GM12872 (cell line): Measurements from ENCODE around the gene C12orf42.

Source experiments
- TF ChIP-seq, protein P1 (sequence below): IDR thresholded peaks from 3 replicates; pipeline ENCODE4 v1.5.1; 2011; ENCODE audit warnings: low read depth, mild to moderate bottlenecking, low read length, moderate library complexity; ENCODE audit not compliant: insufficient read depth

The C12orf42 gene

DNA sequence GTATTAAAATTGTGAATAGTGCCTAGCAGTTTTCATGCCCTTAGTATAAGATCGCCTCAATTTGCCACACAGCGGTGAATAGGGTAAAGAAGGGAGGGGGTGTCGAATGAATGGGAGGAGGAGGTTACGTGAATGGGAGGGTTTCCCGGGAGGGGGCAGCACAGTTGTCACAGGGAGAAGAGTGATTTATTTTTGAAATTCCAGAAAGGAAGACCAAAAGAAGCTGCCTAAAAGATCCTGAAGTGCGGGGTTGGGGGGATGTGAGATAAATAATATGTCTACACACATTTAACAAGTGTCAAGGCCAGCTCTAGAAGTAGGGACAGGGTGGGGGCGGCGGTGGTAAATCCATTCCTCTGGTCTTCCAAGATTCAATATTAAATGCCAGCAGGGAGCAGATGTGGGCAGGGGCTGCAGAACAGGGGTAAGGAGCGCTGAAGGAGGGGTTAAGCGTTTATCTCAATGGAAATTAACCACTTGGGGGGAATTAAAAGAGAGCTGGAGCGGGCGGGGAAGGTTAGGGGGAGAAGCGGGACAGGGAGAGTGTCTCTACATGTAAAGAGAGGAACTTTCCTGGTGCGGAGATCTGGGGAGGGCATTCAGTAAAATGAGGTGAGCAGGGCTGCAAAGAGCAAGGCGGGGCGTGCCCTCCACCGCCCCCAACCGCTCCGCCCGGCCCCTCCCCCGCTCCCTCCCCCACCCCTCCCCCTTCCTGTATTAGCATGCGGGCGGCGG lies 867 bp downstream of the C12orf42 start:
- TF ChIP-seq, protein P1, sequence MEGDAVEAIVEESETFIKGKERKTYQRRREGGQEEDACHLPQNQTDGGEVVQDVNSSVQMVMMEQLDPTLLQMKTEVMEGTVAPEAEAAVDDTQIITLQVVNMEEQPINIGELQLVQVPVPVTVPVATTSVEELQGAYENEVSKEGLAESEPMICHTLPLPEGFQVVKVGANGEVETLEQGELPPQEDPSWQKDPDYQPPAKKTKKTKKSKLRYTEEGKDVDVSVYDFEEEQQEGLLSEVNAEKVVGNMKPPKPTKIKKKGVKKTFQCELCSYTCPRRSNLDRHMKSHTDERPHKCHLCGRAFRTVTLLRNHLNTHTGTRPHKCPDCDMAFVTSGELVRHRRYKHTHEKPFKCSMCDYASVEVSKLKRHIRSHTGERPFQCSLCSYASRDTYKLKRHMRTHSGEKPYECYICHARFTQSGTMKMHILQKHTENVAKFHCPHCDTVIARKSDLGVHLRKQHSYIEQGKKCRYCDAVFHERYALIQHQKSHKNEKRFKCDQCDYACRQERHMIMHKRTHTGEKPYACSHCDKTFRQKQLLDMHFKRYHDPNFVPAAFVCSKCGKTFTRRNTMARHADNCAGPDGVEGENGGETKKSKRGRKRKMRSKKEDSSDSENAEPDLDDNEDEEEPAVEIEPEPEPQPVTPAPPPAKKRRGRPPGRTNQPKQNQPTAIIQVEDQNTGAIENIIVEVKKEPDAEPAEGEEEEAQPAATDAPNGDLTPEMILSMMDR, result no peak

DNA sequence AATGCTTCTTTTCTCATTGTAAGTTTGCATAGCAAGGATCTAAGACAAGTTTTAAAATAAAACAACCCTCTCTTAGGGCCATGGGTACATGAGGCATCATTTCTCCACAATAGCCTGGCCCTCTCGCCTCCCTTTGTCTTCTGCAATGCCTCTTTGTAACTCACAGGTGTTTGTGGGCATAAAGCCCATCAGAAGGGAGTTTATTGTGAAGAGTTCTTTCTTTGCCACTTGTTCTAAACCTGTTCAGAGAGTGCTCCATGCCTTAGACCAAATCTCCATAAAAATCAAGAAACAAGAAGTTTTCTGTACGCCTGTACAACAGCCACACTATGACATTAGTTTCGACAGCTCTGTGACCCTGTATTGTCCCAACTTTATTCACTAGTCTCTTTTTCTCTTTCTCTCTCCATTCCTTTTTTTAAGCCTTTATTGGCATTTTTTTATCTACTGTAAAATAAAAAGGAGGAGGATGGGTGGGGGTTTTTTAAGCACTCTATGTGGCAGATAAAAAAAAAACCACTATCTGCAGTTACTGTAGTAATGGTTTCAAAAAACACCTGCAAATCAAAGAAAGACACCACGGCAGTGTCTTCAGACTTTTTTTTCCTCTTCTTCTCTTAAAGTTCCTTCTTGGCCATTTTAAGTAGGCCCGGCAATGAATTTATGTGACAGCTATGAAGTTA lies 1.6 kb downstream of the C12orf42 start:
- TF ChIP-seq, protein P1, result no peak

DNA sequence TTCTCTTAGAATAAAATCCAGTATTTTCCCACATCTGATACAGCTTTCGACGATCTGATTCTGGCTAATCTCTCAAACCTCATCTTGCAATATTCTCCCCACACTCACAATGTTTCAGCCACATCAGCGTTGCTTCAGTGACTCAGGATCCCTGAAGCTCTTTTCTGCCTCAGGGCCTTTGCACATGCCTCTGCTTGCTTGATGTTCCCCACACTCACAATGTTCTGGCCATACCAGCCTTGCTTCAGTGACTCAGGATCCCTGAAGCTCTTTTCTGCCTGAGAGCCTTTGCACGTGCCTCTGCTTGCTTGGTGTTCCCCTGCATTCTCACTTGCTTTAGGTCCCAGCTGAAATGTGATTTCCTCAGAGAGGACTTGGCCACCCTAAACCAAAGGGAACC lies 2.6 kb downstream of the C12orf42 start:
- TF ChIP-seq, protein P1, result no peak

DNA sequence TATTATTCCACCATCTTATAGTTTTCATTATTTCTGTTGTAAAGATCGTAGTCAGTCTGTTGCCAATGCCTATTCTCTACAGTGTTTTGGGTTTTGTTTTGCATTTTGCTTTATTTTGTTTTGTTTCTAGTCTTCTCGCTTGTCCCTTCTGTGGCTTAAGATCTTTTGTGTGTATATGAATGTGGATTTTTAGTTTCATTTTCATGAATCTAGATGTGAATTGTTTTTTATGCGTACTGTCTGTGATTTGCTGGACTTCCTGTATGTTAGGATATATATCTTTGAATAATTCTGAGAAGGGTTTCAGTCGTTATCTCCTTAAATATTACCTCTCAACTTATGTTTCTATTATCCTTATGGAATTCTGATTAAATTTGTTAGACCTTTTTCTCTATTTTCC lies 13.4 kb downstream of the C12orf42 start:
- TF ChIP-seq, protein P1, result no peak

DNA sequence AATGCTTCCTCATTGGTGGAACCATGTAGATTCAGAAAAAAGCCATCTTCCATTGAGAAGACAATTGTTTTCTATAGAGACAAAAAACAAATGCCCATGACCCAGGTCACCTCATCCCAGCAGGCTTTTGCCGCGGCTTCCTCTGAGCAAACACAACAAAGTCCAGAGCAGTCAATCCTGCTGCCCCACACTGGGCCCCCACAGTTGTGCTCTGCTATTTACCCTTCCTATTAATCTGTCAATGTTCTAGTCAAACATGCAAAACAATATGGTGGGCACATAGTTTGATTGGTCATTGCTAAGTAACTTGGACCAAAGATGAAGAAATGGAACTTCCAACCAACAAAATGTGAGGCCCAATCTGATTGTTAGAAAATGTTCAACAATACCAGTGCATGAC lies 20.7 kb downstream of the C12orf42 start:
- TF ChIP-seq, protein P1, result no peak

DNA sequence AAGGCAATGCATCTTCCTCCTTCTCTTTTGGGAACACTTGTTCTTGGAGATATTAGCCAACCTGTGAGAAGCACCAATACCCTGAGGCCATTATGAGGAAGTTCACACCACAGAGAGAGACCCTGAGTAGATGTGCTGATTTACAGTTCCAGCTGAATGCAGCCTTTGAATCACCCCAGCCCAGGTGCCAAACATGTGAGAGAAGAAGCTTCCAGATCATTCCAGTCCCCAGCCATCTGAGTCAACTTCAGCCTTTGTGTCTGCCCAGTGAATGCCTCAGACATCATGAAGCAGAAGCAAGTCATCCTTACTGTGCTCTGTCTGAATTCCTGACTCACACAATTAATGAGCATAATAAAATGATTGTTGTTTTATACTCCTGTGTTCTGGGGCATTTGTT lies 25.1 kb downstream of the C12orf42 start:
- TF ChIP-seq, protein P1, result no peak

DNA sequence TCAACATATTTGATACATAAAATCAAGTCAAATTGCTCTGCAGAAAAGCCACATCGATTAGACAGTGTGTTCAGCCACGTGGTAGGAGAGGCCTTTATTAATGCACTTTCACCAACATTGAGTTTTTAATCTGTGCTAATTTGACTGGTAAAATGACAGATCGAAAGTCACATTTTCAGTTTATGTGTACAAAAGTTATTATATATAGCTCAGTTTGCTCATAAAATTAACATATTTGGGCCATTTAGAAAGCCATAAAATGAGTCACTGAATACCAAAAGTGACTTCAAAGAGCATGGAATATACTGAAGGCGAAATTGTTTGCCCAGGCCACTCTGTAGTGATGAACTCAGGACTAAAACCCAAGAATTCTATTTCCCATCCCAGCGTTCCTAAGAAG lies 26.0 kb downstream of the C12orf42 start:
- TF ChIP-seq, protein P1, result no peak
